RCC 7860 (cell line): ENCODE results near the gene FKBP10.
"Not testable (repeated sequence)": the region's sequence is repeated elsewhere in the genome, so short reads cannot be mapped to it uniquely, and the experiment has no call there.

ENCODE experiments used
- DNase-seq: peaks from one replicate; pipeline ENCODE4 v3.0.0-alpha.2; 2015; ENCODE audit warnings: low spot score
- FAIRE-seq: peaks from 2 replicates; lab custom pipeline; 2012; peaks lifted over from hg19 to GRCh38; lab: Jason Lieb, UNC

Gene FKBP10

GRCh38 chr17:41836550-41837196, 23.9 kb downstream of the FKBP10 start:
- DNase-seq (no peak), FAIRE-seq (no peak)

- FAIRE-seq (no peak), DNase-seq (no peak)
Measured at GRCh38 chr17:41837761-41838538, 25.1 kb downstream of the FKBP10 start, which contains the start of gene KLHL10. TSS of gene KLHL10 (plus strand) at chr17:41837825. CDS start at chr17:41837933, 108 bp downstream.

DNA sequence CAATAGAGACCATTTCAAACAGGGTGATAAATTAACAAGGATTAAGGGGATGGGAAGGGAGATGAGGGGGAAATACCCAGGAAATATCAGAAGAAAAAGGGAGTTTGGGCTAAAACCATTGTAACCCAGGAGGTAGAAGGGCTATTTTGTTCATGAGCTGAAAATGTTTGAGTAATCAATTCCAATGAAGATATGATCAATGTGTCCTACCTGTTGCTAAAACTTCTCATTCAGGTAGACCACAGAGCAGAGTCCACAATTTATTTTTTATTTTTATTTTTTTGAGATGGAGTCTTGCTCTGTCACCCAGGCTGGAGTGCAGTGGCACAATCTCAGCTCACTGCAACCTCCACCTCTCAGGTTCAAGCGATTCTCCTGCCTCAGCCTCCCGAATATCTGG, 26.6 kb downstream of the FKBP10 start:
- not testable (repeated sequence) for DNase-seq, FAIRE-seq

DNA sequence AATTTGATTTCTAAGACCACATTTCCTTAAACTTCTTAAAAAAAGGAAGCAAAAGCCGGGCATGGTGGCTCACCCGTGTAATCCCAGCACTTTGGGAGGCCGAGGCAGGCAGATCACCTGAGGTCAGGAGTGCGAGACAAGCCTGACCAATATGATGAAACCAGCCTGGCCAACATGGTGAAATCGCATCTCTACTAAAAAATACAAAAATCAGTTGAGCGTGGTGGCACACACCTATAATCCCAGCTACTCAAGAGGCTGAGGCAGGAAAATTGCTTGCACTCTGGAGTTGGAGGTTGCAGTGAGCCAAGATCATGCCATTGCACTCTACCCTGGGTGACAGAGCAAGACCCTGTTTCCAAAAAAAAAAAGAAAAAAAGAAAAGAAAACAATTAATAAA, 28.0 kb downstream of the FKBP10 start:
- DNase-seq, FAIRE-seq: not testable (repeated sequence)

DNA sequence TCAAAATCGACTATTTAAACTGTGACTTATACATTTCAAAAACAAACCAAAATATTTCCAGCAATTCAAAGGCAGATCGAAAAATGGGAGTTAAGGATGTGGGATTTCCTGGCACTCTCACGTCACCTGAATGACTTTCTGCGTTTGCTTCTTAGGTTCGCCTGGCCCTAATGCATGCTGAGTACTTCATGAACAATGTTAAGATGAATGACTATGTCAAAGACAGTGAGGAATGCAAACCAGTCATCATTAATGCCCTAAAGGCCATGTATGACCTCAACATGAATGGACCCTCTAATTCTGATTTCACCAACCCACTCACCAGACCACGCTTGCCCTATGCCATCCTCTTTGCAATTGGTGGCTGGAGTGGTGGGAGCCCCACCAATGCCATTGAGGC, 32.2 kb downstream of the FKBP10 start:
- DNase-seq: no peak
- FAIRE-seq: no peak

- DNase-seq: no peak
- FAIRE-seq: no peak
Measured at GRCh38 chr17:41848788-41849187, 36.0 kb downstream of the FKBP10 start.

GRCh38 chr17:41849251-41849990, 36.6 kb downstream of the FKBP10 start:
- DNase-seq (no peak), FAIRE-seq (no peak)

- not testable (repeated sequence) for DNase-seq
Measured at GRCh38 chr17:41851382-41851781, 38.6 kb downstream of the FKBP10 start.

GRCh38 chr17:41860254-41860931, 47.6 kb downstream of the FKBP10 start:
- DNase-seq (no peak), FAIRE-seq (no peak)

More at GRCh38 chr17:41851382-41851781, 38.6 kb downstream of the FKBP10 start:
- FAIRE-seq: not testable (repeated sequence)

DNA sequence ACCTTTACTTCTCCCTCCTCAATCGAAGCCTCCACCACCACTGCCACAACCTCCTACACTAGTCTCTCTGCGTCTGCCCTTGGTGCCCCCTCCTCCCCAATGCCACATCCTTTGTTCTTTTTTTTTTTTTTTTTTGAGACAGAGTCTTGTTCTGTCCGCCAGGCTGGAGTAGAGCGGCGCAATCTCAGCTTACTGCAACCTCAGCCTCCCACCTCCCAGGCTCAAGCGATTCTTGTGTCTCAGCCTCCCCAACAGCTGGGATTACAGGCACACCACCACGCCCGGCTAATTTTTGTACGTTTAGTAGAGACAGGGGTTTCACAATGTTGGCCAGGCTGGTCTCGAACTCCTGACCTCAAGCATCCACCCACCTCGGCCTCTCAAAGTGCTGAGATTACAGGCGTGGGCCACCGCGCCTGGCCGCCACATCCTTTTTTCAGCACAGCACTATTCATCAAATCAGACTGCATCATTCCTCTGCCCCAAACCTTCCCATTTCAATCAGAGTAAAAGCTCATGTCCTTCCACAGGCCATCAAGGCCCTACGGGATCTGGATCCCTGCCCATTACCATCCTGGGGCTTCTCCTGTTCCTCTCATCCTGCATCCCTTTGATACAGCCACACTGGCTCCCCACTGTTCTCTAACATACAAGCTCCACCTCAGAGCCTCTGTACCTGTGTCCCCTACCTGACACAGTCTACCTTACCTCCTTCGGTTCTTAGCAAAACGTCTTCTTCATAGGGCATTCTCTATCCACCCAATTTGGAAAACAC, 50.5 kb downstream of the FKBP10 start:
- no peak for DNase-seq
- no peak for FAIRE-seq

DNA sequence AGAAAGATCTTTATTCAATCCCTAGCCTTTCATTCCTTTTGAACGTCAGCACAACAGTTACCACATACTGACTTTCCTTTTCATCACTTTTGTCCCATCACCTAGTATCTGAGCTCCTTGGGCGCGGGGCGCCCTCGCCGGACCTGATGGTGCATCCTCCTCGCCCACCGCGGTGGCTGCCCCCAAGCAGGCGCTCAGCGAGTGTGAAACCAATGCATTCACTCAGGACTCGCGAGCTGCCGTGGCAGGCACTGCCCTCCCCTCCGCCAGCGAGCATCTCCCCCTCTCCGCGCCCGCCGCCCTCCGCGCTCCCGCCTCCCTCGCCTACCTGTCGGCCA, 51.7 kb downstream of the FKBP10 start:
- DNase-seq: no peak
- FAIRE-seq: no peak

DNA sequence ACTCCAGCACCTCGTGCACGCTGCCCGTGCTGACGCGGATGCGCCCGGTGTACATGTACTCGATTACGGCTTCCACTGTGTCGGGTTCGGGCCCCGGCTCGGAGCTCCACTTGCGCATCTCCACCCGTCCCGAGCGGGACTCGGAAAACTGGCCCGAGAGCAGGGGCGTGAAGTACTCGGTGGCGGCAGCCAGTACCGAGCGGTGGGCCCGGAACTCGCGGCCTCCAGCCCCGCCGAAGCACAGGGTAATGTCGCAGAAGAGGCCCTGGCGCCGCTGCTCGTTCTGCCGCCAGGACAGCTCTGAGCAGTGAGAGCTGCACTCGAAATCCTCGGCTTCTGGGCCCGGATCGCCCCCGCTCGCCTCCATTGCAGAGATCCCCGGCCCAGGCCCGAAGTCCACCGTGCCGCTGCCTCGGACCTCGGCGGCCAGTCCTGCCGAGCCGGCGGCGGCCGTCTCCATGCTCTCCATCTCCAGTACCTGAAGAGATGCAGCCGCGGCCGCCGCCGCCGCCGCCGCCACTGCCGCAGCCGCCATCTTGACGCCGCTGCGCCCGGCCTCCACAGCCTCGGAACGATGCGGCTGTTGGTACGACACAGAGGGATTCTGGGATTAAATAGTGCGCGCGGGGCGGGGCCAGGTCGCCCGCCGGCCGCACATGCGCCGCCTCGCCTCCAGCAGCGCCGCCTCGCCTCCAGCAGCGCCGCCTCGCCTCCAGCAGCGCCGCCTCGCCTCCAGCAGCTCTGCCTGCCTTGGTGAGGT, 52.2 kb downstream of the FKBP10 start, which contains the start of gene KLHL11:
Gene KLHL11, minus strand, starts transcription at position 588 of the 760 bp plus-strand sequence. Its CDS starts 53 bp downstream, at position 535.
- DNase-seq (peak; percentile 74), FAIRE-seq (no peak)

- DNase-seq (no peak), FAIRE-seq (no peak)
Measured at GRCh38 chr17:41865596-41865893, 52.7 kb downstream of the FKBP10 start.

DNA sequence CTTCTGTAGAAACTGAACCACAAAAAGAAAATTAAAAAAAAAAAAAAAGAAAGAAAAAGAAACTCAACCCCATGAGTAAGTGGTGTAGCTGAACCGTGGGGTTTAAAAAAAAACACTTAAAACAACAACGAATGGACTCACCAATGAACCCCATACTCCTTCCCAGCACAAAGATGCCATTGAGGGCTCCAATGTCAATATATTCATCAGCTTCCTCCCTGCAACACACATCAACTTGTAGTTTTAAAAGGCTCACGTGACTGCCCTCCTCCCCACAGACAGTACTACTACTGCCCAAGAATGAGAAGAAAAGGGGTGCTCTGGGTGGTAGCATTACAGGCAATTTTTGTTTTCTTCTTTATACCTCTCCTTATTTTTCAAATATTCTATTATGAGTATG, 55.8 kb downstream of the FKBP10 start:
- FAIRE-seq (no peak), DNase-seq (no peak)

- DNase-seq (no peak), FAIRE-seq (no peak)
Measured at GRCh38 chr17:41869426-41869825, 56.6 kb downstream of the FKBP10 start.

- FAIRE-seq: no peak
- DNase-seq: no peak
Measured at GRCh38 chr17:41870097-41870496, 57.3 kb downstream of the FKBP10 start.

GRCh38 chr17:41870627-41871026, 57.8 kb downstream of the FKBP10 start:
- DNase-seq (no peak), FAIRE-seq (no peak)

- no peak for FAIRE-seq
- no peak for DNase-seq
Measured at GRCh38 chr17:41871789-41872188, 59.0 kb downstream of the FKBP10 start.
